GM08714 (cell line): Measurements from ENCODE around the gene ZDBF2.
"Not testable (repeated sequence)": the region's sequence is repeated elsewhere in the genome, so short reads cannot be mapped to it uniquely, and the experiment has no call there.

Experiments
- H3K4me3 ChIP-seq: fragments of 200-500 bp; sonication (Bioruptor generic); 2 replicates; pipeline ENCODE4 v1.5.1; 2014; ENCODE audit warnings: mild to moderate bottlenecking, low read length, inconsistent platforms
- ZNF274 ChIP-seq: IDR thresholded peaks from 2 replicates; pipeline ENCODE4 v1.6.1; 2012; ENCODE audit warnings: mild to moderate bottlenecking, low read depth, low read length

ZDBF2 gene

GRCh38 chr2:206274434-206275311 lies at the start of gene ZDBF2:
ZDBF2 (plus strand) TSS chr2:206274663; CDS start chr2:206281850, 7,187 bp downstream.
- peak within 1 kb of the TSS; percentile 64 for H3K4me3 ChIP-seq
- TF ChIP-seq ZNF274, result no peak

- TF ChIP-seq ZNF274, result no peak
- H3K4me3 ChIP-seq, result no peak overlapping the region
These were observed 48.8 kb upstream of the ZDBF2 start for GRCh38 chr2:206225435-206226232.

GRCh38 chr2:206228636-206229035 lies 45.8 kb upstream of the ZDBF2 start:
- not testable (repeated sequence) for H3K4me3 ChIP-seq

- TF ChIP-seq ZNF274, result no peak
- H3K4me3 ChIP-seq, result no peak overlapping the region
These were observed 44.8 kb upstream of the ZDBF2 start for GRCh38 chr2:206229642-206230041.

DNA sequence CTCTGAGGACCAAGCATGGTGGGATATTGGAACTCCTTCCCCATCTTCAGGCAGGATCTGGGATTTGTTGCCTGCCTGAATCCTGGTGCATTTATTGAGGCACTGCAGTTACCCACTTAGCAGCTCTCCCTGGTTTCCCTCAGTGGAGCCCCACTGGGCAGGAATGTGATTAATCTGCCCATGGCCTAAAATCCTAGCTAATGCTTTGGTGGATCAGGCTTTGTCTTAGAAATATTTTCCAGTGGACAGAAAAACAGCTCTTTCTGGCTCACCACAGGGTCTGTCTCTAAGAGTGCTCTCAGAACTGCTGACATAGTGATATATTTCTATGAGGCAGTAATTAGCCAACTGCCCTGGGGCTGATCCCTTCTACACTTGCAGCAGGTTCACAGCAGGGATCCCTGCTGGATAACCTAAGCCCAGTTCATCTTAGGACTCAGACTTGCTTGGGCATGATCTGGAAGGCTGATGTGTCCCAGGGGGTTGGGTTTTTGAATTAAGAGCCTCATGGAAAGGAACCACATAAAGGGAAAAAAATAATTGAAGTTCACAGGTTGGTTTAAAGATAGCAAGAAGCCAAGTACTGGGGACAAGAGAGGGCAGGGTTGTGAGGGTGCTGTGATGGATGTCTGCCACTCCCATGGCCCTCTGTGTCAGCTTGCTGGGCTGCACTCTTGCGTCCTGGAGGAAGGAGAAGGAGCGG lies 44.3 kb upstream of the ZDBF2 start:
- H3K4me3 ChIP-seq, result no peak overlapping the region
- no peak for TF ChIP-seq ZNF274

- no peak for TF ChIP-seq ZNF274
- no peak overlapping the region for H3K4me3 ChIP-seq
These were observed 42.7 kb upstream of the ZDBF2 start for GRCh38 chr2:206231669-206232286.

DNA sequence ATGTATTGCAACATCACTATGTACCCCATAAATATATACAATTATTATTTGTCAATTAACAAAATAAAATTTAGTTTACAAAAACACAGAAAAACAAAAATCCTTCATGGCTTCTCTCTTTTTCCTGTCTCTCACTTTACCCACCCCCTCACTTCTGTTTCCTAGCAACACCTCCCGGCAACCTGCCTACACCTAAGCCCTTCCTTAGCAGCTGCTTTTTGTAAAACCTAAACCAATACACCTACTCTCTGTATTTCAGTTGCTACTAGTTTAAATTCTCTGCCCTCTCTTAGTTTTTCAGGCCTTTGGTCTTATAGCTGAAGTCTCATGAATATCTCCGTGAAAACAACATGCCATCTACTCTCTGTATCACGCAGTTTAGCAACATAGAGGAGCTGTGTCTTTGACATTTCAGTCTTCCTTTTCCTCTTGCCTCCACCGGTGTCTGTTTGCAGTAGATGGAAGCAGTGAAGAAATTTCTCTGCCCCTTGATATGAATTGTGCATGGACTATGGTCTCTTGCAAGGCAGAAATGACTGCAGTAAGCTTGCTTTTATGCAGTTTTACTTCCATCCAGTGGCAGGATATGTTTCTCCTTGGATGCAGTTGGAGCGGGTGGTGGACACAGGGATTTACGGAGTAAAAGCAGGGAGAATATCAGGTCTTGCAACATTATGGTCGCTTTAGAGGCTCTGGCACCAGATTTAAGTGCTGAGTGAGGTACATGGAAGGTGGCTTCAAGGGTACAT lies 42.0 kb upstream of the ZDBF2 start:
- no peak overlapping the region for H3K4me3 ChIP-seq
- no peak for TF ChIP-seq ZNF274

- TF ChIP-seq ZNF274, result no peak
- H3K4me3 ChIP-seq, result no peak overlapping the region
These were observed 35.3 kb upstream of the ZDBF2 start for GRCh38 chr2:206239157-206239556.

DNA sequence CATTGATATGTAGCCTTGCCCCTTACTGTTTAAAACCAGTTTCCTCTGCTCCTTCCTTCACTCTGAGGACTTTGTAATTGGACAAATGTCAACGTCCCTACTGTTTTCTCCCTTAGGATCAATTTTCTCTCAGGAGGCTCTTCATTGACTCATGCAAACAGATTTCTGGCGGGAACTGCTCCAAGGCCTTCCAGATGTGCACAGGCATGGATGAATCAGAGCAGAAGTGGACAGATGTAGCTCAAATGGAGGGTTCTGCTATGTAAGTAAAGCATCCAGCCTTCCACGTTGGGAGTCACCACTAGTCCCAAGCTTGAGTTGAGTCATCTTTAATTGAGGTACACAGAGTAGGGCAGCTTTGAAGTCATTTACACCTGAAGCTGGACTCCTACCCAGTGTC lies 34.1 kb upstream of the ZDBF2 start:
- no peak for TF ChIP-seq ZNF274
- no peak overlapping the region for H3K4me3 ChIP-seq

- TF ChIP-seq ZNF274, result no peak
- no peak overlapping the region for H3K4me3 ChIP-seq
These were observed 32.7 kb upstream of the ZDBF2 start for GRCh38 chr2:206241736-206242135.

- H3K4me3 ChIP-seq, result peak overlapping the region; percentile 22; the same call in 1 of the 2 replicates
- TF ChIP-seq ZNF274, result no peak
These were observed 29.2 kb upstream of the ZDBF2 start for GRCh38 chr2:206245265-206245672.

DNA sequence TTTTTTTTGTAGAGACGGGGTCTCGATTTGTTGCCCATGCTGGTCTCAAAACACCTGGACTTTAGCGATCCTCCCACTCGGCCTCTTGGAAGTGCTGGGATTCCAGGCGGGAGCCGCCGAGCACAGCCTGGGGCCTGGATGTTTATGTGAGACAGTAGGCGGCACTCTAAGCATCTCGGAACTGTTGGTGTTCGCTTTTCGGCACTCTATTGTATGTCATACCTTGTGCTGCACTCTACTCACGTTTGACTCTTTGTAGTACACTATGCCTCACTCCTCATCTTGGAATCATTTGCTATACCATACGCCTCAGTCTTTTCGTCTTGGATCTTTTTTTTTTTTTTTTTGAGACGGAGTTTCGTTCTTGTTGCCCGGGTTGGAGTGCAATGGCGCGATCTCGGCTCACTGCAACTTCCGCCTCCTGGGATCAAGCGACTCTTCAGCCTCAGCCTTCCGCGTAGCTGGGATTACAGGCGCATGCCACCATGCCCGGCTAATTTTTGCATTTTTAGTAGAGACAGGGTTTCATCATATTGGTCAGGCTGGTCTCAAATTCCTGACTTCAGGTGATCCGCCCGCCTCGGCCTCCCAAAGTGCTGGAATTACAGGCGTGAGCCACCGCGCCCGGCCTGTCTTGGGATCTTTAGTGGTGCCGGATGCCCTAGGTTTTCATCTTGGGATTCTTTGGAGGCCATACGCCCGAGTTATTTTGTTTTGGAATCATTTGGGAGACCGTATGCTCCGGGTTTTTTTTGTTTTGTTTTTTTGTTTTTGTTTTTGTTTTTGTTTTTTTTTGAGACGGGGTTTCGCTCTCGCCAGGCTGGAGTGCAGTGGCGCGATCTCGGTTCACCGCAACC lies 24.2 kb upstream of the ZDBF2 start:
- peak overlapping the region; percentile 14; the same call in 1 of the 2 replicates for H3K4me3 ChIP-seq
- TF ChIP-seq ZNF274, result no peak
